ENCODE data around the gene ATP5MC2.
"Not testable (repeated sequence)": the region's sequence is repeated elsewhere in the genome, so short reads cannot be mapped to it uniquely, and the experiment has no call there.

The ATP5MC2 gene

GRCh38 chr12:53646300-53646699 lies 29.6 kb downstream of the ATP5MC2 start:
- not testable (repeated sequence) for DNase-seq (ENCODE audit: low spot score)

GRCh38 chr12:53645165-53645564 lies 30.7 kb downstream of the ATP5MC2 start:
- DNase-seq (ENCODE audit: low spot score): no peak

DNA sequence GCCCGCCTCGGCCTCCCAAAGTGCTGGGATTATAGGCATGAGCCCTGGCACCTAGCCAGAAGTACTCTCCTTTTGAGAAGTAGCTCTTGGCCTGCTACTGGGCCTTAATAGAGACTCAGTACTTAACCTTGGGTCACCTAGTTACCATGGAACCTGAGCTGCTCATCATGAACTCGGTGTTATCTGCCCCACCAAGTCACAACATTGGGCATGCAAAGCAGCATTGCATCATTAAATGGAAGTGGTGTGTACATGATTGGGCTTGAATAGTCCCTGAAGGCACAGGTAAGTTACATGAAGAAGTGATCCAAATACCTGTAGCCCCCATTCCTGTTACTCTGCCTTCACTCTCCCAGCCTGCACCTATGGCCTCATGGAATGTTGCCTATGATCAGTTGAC lies 31.8 kb downstream of the ATP5MC2 start:
- DNase-seq (ENCODE audit: low spot score): no peak

DNA sequence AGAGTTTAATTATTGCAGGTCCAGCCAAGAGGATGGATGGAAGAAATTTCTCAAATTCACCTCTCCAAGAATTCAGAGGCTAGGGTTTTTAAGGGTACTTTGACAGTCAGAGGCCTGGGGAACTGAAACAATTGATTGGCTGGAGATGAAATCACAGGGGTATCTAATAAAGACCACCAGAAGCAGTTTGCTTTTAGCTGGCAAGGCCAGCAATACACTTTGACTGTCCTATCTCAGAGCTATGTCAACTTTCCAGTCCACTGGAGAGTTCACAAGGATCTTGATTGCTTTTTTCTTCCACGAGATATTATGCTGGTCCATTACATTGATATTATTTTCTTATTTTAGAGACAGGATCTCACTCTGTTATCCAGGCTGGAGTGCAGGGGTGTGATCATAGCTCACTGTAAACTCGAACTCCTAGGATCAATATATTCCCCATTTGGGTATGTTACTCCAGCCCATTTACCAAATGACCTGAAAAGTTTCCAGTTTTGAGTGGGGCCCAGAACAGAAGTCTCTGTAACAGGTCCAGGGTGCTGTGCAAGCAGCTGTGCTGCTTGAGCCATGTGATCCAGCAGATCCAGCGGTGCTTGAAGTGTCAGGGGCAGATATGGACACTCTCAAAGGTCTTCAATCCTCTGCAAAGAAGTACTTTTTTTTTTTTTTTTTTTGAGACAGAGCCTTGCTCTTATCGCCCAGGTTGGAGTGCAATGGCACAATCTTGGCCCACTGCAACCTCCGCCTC lies 32.5 kb downstream of the ATP5MC2 start:
- no peak for DNase-seq (ENCODE audit: low spot score)

GRCh38 chr12:53638057-53638456 lies 37.8 kb downstream of the ATP5MC2 start:
- no peak for DNase-seq (ENCODE audit: low spot score)

- DNase-seq (ENCODE audit: low spot score): no peak
Measured at GRCh38 chr12:53636641-53637040, 39.2 kb downstream of the ATP5MC2 start.

- DNase-seq (ENCODE audit: low spot score): not testable (repeated sequence)
Measured at GRCh38 chr12:53635708-53636107, 40.2 kb downstream of the ATP5MC2 start.

- DNase-seq (ENCODE audit: low spot score): no peak
Measured at GRCh38 chr12:53631721-53632120, 44.2 kb downstream of the ATP5MC2 start.

DNA sequence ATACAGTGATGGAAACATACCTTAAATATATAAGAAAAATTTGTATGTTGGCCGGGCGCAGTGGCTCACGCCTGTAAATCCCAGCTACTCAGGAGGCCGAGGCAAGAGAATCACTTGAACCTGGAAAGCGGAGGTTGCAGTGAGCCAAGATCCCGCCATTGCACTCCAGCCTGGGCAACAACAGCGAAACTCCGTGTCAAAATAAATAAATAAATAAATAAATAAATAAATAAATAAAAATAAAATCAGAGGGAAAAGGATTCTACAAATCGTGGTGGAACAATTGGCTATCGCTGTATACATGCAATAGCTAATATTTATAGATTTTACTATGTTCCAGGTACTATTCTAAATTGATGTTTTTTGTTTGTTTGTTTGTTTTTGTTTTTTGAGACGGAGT lies 48.0 kb downstream of the ATP5MC2 start:
- DNase-seq (ENCODE audit: low spot score): no peak

DNA sequence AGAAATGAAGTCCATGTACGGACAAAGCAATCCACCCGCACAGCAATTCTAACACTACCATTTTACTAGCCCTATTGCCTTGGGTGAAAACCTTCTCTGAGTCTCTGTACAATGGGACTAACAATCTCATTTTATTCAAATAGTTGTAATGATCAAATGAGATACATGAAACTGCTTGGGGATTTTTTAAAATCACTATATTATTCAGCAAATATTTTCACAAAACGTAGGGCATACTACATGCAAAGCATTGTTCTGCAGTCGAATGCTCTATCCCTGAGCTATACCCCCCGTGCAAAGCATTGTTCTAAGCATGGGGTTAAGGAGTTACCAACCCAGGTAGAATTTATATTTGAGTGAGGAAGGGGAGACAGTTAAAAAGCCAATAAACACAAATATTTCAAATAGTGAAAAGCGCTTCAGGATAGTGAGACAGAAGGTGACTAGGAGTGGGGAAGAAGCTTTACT lies 49.1 kb downstream of the ATP5MC2 start:
- no peak for DNase-seq (ENCODE audit: low spot score)

GRCh38 chr12:53625946-53626701 lies 49.8 kb downstream of the ATP5MC2 start, which contains the start of gene ATF7:
Gene ATF7, minus strand, starts transcription at chr12:53626382. Its CDS starts 25,382 bp downstream, at chr12:53601000.
- DNase-seq (ENCODE audit: low spot score): peak; percentile 98

GRCh38 chr12:53625373-53625945 lies 50.4 kb downstream of the ATP5MC2 start:
- no peak for DNase-seq (ENCODE audit: low spot score)

- no peak for DNase-seq (ENCODE audit: low spot score)
Measured at GRCh38 chr12:53624956-53625355, 50.9 kb downstream of the ATP5MC2 start.

GRCh38 chr12:53624458-53624857 lies 51.4 kb downstream of the ATP5MC2 start:
- no peak for DNase-seq (ENCODE audit: low spot score)

DNA sequence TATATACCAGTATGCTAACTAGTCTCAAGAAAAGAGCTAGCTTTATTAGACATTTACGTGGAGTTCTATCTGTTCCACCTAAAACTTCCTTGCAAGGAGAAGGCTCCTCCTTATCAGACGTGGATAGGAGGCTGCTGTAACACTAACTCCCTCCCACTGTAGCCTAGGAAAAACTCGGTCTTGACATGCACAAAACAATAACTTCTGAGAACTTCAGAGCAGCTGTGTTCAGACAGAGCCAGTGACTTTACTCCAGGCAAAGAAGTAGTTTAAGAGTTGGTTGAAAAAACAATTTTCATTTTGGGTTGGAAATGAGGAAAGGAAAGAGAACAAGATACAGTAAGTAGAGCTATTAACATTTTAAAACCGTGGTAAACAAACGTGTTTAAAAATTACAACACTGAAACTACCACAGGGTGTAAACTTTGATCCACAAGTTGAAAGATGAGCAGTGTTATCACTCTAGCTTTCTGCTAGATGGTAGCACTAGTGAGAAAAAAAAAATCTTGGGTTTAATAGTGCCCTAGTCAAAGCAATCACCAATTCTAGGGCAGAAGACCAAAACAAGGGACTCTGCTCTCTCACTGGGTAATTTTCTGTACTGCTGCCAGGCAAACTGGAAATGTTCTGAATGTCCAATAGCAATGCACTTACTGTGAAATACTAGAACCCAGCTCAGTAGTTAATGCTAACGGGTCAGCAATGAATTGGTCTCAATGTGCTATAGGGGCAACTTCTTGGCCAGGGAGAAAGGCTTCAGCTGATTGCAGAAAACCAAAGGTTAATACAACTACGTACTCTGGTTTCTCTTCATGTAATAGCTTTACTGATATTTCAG lies 52.1 kb downstream of the ATP5MC2 start:
- peak; percentile 20 for DNase-seq (ENCODE audit: low spot score)

GRCh38 chr12:53622724-53623123 lies 53.2 kb downstream of the ATP5MC2 start:
- no peak for DNase-seq (ENCODE audit: low spot score)

GRCh38 chr12:53618275-53618674 lies 57.6 kb downstream of the ATP5MC2 start:
- DNase-seq (ENCODE audit: low spot score): peak; percentile 39

- peak; percentile 16 for DNase-seq (ENCODE audit: low spot score)
Measured at GRCh38 chr12:53617700-53618099, 58.2 kb downstream of the ATP5MC2 start.

DNA sequence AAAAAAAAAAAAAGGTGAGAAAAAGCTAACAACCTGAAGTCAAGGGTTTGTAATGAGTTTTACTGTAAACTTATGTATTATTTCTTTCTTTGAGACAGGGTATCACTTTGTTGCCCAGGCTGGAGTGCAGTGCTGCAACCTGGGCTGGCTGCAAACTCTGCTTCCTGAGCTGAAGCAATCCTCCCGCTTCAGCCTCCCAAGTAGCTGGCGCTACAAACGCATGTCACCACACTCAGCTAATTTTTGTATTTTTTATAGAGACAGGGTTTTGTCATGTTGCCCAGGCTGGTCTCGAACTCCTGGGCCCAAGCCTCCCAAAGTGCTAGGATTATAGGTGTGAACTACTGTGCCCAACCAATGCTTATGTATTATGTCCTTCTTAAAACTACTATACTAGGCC lies 58.9 kb downstream of the ATP5MC2 start:
- no peak for DNase-seq (ENCODE audit: low spot score)

All from hematopoietic multipotent progenitor cell treated with erythropoietin and hydrocortisone succinate and interleukin-3 and kit ligand, for 15 days (in vitro differentiated cells).